ENCODE data around the gene ELMOD2.
"Not testable (repeated sequence)": the region's sequence is repeated elsewhere in the genome, so short reads cannot be mapped to it uniquely, and the experiment has no call there.

Gene ELMOD2, protein sequence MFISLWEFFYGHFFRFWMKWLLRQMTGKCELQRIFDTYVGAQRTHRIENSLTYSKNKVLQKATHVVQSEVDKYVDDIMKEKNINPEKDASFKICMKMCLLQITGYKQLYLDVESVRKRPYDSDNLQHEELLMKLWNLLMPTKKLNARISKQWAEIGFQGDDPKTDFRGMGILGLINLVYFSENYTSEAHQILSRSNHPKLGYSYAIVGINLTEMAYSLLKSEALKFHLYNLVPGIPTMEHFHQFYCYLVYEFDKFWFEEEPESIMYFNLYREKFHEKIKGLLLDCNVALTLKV

DNA sequence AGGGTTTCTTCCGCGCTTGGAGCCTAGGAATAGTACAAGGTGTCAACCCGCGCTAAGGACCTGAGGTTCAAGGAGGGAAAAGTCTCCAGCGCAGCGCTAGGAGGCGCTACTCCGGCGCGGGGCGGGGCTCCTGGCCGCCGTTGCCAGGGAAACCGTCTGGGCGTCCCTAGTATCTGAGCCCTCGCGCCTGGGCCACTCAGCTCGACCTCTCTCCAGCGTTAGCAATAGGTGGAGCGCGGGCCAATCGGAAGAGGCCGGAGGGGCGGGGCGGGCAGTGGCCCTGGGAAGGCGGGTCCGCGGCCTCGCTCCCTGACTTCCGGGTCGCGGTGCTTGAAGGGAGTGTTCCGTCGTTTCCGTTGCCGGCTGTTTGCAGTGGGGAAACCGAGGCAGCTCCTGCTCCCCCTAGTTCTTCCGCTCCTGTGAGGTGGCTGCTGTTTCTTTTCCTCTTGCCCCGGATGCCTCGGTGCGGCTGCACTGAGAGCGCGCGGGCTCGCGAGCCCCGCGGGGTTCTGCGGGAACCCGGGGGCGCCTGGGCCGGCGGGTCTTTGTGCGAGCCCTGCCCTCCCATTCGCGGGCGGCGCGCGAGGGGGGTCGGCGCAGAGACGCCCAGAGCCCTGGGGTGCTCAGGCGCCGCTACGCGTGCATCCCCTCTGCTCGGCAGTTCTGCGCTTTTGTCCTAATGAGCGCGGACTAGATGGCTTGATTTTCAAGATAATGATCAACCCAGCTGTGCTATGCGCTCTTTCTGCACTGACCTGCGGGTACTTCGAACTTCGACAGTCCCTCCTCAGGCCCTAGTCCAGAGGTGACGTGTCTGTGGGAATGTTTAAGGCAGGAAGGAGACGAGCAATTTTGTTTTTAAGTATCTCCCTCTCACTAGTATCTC lies at the start of gene ELMOD2:
Gene ELMOD2, plus strand, starts transcription at position 312 of the 886 bp plus-strand sequence. CDS start 1,261 bp downstream, outside the sequence.
- peak; percentile 96 for DNase-seq

- DNase-seq, result no peak
These were observed 40.5 kb upstream of the ELMOD2 start for GRCh38 chr4:140483445-140483844.

GRCh38 chr4:140485939-140486338 lies 38.0 kb upstream of the ELMOD2 start:
- DNase-seq, result no peak

DNA sequence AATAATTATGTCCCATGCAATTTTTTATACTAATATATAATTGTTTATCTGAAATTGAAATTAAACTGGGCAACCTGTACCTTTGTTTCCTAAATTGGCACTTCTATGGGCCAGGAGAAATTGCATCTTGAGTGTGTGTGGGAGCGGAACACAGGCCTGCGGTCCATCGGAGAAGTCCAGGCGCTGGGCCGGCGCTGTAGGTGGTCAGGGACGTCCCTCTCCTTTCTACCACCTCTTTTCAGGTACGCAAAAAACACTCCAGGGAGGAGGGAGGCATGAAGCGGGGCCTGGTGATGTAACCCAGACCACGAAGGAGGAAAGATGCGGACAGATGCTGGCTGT lies 26.6 kb upstream of the ELMOD2 start:
- no peak for DNase-seq

DNA sequence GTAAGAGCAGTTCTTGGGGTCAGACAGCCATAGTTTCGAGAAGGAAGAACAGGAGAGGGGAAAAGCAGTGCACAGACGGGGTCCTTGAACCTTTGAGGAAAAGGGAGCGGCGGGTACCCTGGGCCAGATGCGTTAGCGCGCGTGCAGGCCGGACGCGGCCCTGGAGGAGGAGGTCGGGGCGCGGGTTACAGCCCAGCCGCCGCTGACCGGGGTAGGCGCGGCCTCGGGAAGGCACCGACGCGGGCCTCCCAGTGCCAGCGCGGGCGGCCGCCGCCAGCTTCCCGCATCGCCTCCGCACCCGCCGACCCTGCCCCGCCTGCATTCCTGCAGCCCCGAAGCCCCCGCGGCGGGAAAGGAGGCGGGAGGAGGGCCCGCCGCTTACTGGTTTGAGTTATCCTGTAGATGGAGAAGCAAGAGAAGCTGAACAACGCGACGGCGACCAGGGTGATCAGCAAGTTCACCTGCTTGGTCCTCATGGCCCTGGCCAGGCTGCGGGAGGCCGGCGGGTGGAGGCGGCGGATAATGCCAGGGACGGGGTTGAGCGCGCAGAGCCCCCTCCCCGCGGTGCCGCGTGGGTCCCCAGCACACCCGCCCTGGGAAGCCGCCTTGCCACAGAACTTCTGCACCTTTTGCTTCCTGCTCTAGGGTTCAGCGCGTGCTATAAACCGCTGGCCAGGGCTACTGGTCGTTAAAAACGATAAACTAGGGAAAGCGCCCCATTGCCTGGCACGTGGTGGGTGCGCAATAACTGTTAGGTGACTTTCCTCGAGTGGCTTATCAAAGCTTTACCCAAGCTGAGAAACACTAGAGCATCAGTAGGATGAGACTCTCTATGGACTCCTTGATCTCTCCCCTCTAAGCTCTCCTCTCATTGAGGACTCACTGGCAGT lies 26.0 kb upstream of the ELMOD2 start, which contains the start of gene MGAT4D:
Gene MGAT4D, minus strand, starts transcription at position 547 of the 890 bp plus-strand sequence. Its CDS starts 71 bp downstream, at position 476.
- DNase-seq, result no peak

DNA sequence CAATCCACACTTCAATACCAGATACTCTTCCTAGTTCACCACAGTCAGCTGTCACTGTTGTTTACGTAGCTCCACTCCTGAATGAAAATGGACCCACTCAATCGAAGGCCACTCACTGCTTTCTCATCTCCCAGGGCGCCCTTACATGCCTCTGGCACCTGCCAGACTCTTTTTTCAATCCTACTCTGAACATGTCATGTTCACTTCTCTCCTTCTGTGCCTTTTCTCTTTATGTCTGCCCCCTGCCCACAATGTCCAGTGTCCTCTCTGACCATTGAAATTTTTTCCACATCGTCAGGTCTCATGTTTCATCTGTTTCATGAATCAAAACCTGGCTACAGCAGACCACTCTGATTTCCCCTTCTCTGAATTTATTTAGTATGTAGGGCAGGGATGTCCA lies 24.6 kb upstream of the ELMOD2 start:
- no peak for DNase-seq

DNA sequence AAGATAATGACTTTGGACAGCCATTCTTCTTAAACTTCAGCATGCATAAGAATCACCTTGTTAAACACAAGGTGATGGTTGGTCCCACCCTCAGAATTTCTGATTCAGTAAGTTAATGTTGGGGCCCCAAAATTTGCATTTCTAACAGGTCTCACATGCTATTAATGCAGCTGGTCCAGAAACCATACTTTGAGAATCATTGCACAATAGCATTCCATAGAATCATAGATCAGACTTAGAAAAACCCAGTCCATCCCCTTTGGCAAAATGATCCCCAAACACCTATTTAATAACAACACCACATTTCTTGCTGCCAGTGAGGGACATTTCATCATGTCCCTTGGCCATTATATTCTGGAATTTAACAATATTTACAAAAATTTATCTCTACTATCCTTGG lies 19.7 kb upstream of the ELMOD2 start:
- no peak for DNase-seq

DNA sequence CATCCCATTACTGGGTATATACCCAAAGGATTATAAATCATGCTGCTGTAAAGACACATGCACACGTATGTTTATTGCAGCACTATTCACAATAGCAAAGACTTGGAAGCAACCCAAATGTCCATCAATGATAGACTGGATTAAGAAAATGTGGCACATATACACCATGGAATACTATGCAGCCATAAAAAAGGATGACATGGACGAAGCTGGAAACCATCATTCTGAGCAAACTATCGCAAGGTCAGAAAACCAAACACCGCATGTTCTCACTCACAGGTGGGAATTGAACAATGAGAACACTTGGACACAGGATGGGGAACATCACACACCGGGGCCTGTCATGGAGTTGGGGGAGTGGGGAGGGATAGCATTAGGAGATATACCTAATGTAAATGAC lies 10.2 kb upstream of the ELMOD2 start:
- not testable (repeated sequence) for DNase-seq

GRCh38 chr4:140515423-140515822 lies 8.5 kb upstream of the ELMOD2 start:
- DNase-seq, result no peak

- DNase-seq, result peak; percentile 91
These were observed 555 bp upstream of the ELMOD2 start for GRCh38 chr4:140523370-140523856.

DNA sequence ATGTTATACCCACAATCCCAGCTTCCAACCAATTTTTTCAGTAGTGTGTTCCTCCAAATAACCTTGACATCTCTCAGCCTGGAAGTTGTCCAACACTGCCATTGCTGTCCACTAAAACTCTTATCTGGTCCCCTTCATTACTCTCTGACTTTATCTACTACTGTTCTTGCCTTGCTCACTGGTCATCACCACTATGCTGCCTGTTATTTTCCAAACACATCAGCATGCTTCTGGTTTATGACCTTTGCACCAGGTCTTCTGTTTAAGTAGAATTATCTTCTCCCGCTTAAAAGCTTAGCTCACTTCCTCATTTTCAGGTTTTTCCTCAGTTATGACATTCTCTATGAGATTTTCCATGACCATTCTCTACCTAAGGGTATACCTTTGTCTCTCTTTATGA lies 5.5 kb downstream of the ELMOD2 start:
- peak; percentile 47 for DNase-seq

GRCh38 chr4:140533951-140534480 lies 10.0 kb downstream of the ELMOD2 start:
- no peak for DNase-seq

DNA sequence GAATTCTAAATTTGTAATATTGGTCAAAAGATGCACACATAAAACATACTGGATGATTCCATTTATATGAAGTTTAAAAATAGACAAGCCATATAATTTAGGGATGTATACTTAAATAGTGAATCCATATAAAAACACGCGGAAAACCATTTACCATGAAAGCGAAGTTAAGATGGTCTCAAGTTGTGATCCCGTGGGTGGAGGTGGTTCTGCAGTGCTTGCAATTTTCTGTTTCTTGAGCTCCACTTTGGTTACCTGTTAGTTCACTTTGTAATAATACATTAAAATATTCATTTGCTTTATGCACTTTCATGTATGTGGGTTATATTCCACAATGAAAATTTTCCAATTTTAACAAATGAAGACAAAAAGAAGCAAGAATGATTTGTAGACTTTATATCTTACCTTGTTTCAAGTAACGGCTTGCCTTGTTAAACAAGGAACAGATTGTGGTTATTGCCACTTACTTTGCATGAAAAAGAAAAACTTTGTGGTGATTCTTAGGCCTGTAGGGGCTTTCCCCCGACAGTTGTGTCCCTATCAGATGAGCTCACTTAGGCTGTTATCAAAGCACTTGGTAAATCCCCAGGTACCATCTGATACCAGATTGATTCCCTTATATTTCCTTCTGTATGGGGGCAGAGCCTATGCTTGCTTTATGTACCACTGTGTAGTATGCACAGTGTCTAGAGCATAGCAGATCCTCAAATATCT lies 32.6 kb downstream of the ELMOD2 start:
- no peak for DNase-seq

DNA sequence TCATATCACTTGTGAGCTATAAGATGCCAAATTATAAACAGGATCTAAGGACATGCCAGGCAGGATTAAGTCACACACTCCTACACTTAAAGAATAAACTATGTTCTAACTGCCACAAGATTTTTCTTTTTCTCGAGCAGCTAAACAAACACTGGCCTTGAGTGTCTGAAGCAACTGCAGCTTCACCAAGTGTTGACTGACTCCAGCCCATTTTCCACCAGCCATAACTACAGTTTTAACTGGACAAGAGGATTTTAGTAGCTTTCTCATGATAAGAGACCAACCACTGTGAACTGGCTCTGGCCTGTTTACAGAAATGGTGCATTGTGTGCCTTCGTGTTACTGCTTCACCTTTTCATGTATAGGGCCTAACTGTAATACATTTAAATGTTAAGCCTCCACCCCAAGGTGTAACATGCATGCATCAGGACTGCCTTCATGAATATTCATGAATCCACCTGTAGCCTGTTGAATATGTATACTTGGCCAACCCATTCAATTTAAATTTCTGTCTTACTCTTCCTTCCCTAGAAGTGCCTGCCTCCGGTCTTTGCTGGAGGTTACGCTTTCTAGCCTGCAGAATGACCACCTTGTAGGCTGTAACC lies 34.0 kb downstream of the ELMOD2 start:
- no peak for DNase-seq

- DNase-seq, result no peak
These were observed 35.7 kb downstream of the ELMOD2 start for GRCh38 chr4:140559696-140560095.

GRCh38 chr4:140568507-140569306 lies 44.7 kb downstream of the ELMOD2 start, which contains the start of gene UCP1:
Gene UCP1, minus strand, starts transcription at chr4:140568961. Its CDS starts 232 bp downstream, at chr4:140568729.
- no peak for DNase-seq

- DNase-seq, result no peak
These were observed 45.3 kb downstream of the ELMOD2 start for GRCh38 chr4:140569307-140569638.

- no peak for DNase-seq
These were observed 47.7 kb downstream of the ELMOD2 start for GRCh38 chr4:140571620-140572019.

DNA sequence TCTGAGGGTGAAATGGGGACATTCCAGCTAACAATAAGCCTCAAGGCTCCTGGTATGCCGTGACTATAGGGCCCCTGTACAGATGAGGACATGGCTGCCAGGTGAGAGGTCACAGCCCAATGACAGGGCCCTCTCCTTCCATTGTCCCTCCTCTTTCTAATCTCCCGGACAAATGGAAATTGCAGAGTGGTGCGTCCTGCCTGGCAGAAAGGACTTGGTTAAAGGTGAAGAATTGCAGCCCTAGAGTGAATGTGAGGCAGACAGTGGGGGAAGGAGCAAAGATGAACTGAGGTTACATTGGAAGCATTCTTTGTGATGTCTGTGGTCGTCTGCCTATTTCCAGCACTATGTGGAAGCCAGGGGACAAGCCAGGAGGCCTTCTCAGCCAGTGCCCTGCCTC lies 51.5 kb downstream of the ELMOD2 start:
- no peak for DNase-seq

- DNase-seq, result no peak
These were observed 55.3 kb downstream of the ELMOD2 start for GRCh38 chr4:140579278-140579677.

DNA sequence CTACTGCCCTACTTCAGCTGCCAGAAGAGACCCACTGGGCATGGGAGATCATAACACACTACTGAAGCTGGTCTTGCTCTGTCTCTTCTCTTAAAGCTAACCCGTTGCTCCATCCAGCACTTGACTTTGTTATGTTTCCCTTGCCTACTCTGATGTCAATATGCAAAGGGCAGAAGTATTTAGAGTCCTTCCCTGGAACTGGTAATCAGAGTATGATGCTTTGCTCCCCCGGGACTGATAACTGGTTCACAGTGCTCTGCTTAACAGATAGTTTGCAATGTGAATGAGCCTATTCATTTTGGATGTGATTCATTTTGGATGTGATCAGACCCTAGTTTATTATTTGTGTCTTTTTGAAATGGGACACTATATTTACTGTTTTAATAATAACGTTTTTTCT lies 57.1 kb downstream of the ELMOD2 start:
- no peak for DNase-seq
